Measurements from ENCODE around the gene VSTM1.
A peak's percentile ranks its signal among the peaks of the same experiment; 100 is the strongest.

Gene VSTM1

DNA sequence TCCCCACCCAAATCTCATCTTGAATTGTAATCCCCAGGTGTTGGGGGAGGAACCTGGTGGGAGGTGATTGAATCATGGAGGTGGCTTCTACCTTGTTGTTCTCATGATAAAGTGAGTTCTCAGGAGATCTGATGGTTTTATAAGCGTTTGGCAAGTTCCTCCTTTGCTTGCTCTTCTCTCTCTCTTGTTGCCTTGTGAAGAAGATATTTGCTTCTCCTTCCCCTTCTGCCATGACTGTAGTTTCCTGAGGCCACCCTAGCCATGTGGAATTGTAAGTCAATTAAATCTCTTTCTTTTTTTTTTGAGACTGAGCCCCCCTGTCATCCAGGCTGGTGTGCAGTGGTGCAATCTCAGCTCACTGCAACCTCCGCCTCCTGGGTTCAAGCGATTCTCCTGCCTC is 34.4 kb downstream of the VSTM1 start:
- TF ChIP-seq, protein P1, sequence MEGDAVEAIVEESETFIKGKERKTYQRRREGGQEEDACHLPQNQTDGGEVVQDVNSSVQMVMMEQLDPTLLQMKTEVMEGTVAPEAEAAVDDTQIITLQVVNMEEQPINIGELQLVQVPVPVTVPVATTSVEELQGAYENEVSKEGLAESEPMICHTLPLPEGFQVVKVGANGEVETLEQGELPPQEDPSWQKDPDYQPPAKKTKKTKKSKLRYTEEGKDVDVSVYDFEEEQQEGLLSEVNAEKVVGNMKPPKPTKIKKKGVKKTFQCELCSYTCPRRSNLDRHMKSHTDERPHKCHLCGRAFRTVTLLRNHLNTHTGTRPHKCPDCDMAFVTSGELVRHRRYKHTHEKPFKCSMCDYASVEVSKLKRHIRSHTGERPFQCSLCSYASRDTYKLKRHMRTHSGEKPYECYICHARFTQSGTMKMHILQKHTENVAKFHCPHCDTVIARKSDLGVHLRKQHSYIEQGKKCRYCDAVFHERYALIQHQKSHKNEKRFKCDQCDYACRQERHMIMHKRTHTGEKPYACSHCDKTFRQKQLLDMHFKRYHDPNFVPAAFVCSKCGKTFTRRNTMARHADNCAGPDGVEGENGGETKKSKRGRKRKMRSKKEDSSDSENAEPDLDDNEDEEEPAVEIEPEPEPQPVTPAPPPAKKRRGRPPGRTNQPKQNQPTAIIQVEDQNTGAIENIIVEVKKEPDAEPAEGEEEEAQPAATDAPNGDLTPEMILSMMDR (IDR thresholded peaks at IDR 0.05; ENCODE audit: insufficient read depth, low read depth, low read length, missing control alignments) = no peak
- DNase-seq (ENCODE audit: low read depth) = no peak
- no peak overlapping the region for H3K4me3 ChIP-seq (ENCODE audit: low read length)

DNA sequence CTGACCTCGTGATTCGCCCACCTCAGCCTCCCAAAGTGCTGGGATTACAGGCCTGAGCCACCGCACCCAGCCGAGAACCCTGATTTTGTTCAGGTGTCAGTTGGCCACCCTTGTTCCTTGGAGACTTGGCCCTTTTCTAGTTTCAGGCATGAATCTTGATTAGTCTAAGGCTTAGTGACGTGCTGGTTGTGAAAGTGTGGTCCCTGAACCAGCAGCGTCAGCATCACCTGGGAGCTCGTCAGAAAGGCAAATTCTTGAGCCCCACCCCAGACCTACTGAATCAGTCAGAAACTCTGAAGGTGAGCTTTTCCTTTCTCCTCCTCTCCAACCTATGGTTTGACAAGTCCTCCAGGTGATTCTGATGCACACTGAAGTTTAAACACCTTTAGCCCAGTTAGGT is 37.0 kb downstream of the VSTM1 start:
- peak; percentile 22 for DNase-seq (ENCODE audit: low read depth)
- TF ChIP-seq, protein P1 (IDR thresholded peaks at IDR 0.05; ENCODE audit: insufficient read depth, low read depth, low read length, missing control alignments) = no peak

DNA sequence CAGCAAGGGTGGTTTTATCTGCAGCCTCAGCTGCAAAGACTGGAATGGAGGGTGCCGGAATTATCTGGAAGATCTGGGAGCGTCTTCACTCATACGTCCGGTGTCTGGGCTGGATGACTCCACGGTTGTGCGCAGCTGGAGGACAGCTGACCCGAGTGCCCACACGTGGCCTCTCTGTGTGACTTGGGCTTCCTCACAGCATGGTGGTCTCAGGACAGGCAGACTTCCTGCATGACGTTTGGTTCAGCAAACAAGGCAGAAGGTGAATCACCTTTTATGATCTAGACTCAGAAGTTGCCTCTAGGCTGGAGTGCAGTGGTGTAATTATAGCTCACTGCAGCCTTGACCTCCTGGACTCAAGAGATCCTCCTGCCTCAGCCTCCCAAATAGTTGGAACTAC is 39.0 kb downstream of the VSTM1 start:
- TF ChIP-seq, protein P1 (IDR thresholded peaks at IDR 0.05; ENCODE audit: insufficient read depth, low read depth, low read length, missing control alignments) = no peak
- no peak for DNase-seq (ENCODE audit: low read depth)
- no peak overlapping the region for H3K4me3 ChIP-seq (ENCODE audit: low read length)

More for the DNA sequence above, 37.0 kb downstream of the VSTM1 start:
- no peak overlapping the region for H3K4me3 ChIP-seq (ENCODE audit: low read length)

DNA sequence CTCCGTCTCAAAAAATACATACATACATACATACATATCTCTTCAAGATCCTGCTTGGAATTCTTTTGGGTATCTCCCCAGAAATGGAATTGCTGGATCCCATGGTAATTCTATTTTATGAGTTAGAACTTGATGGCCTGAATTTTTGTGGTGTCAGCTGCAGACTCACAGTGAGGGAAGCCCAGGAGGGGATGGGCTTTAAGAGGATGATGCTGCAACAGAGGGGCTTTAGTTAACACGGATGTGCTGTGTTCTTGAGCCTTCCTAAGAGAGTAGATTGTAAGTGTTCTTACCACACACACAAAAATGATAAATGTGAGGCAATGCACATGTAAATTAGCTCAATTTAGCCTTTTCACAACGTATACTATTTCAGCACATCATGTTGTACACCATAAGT is 40.5 kb downstream of the VSTM1 start:
- TF ChIP-seq, protein P1 (IDR thresholded peaks at IDR 0.05; ENCODE audit: insufficient read depth, low read depth, low read length, missing control alignments) = no peak
- no peak overlapping the region for H3K4me3 ChIP-seq (ENCODE audit: low read length)

DNA sequence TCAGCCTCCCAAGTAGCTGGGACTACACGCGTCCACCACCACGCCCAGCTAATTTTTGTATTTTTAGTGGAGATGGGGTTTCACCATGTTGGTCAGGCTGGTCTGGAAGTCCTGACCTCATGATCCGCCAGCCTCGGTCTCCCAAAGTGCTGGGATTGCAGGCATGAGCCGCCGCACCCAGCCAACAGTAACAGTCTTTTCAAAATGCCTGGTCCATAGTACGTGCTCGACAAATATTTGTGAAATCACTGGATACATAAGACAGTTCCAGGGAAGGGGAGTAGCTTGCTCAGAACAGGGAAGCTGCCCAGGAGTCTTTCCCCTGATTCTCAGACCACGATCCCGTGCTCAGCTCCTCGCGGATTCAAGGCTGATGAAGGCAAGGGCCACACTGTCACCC is 41.8 kb downstream of the VSTM1 start:
- TF ChIP-seq, protein P1 (IDR thresholded peaks at IDR 0.05; ENCODE audit: insufficient read depth, low read depth, low read length, missing control alignments) = no peak
- no peak overlapping the region for H3K4me3 ChIP-seq (ENCODE audit: low read length)
- no peak for DNase-seq (ENCODE audit: low read depth)

More for the DNA sequence above, 40.5 kb downstream of the VSTM1 start:
- DNase-seq (ENCODE audit: low read depth) = no peak

DNA sequence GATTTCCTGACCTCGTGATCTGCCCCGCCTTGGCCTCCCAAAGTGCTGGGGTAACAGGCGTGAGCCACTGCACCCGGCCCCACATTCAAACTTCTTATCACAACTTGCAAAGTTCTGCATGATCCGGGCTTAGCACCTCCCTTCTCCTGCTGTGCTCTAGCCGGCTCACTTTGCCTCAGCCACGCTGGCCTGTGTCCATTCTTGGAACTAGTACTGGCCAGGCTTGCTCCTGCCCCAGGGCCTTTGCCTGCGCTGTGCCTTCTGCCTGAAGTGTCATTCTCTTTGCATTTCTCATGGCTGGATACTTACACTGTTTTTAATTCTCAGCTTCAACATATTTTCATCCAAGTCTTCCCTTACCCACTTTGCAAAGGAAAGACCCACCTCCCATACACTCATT is 42.3 kb downstream of the VSTM1 start:
- no peak overlapping the region for H3K4me3 ChIP-seq (ENCODE audit: low read length)
- TF ChIP-seq, protein P1 (IDR thresholded peaks at IDR 0.05; ENCODE audit: insufficient read depth, low read depth, low read length, missing control alignments) = no peak
- no peak for DNase-seq (ENCODE audit: low read depth)

DNA sequence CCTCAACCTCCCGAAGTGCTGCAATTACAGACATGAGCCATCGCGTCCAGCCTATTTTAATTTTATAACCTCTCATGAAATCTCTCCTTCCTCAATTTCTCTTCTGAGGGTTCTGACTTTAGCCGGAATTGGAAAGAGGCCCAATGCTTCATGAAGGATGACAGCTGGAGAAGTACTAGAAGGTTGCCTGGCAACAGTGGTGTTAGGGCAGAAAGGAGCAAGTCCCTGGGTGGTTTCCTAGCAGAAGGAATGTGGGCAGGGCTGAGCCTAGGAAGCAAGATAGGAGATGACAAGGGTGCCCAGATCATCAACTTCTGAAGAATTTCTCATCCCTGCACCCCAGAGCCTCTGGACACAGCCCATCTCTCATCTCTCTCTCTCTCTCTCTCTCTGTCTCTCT is 46.4 kb downstream of the VSTM1 start:
- no peak overlapping the region for H3K4me3 ChIP-seq (ENCODE audit: low read length)
- TF ChIP-seq, protein P1 (IDR thresholded peaks at IDR 0.05; ENCODE audit: insufficient read depth, low read depth, low read length, missing control alignments) = no peak
- peak; percentile 10 for DNase-seq (ENCODE audit: low read depth)

Data from epithelial cell of esophagus (primary cell).